HG03196 (cell line): Measurements from ENCODE around the gene IFNA13.

Source experiments
- ATAC-seq: cut with Tn5 transposase; IDR thresholded peaks from one replicate; pipeline ENCODE4 v1.9.1; 2021; ENCODE audit not compliant: unreplicated experiment

Gene IFNA13

GRCh38 chr9:21357479-21358460 lies 10.1 kb downstream of the IFNA13 start:
- ATAC-seq: peak; percentile 93

DNA sequence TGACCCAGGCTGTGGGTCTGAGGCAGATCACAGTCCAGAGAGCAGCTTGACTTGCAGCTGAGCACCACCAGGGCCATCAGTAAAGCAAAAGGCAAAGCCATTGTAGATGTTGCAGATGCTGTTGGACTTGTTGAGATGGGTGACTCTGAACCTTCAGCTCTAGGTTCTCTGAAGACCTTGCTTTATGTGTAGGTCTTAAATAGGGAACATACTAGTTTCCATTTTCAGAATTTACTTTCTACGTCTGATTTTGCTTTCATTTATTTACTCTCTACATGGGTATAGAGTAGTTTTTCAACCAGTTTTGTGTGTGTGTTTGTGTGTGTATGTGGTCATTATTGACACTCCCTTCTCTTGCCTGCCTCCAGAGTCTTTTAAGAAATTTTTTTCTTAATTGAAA lies 17.1 kb downstream of the IFNA13 start, which contains the start of gene IFNA6:
TSS of gene IFNA6 (minus strand) at position 101 of the 400 bp plus-strand sequence. CDS start at position 101, 0 bp downstream.
- no peak for ATAC-seq

- ATAC-seq: no peak
These were observed 19.4 kb downstream of the IFNA13 start for GRCh38 chr9:21348430-21348970.

DNA sequence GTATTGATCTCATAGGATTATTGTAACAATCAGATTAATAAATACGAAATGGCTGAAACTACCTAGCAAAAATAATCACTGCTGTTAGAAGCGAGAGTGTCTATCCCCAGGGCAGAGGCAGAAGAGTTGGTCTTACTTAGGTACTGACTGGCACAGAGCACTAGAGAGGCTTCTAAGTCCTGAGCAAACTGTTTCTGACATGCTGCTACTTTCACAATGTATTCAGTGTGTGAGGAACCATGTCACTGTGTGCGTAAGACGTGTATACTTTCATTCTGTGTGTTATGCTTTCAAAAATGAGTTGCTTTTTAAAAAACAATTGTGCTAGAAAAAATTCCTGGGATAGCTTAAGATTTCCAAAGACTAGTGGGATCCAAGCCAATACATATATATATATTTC lies 27.1 kb downstream of the IFNA13 start:
- ATAC-seq: no peak

DNA sequence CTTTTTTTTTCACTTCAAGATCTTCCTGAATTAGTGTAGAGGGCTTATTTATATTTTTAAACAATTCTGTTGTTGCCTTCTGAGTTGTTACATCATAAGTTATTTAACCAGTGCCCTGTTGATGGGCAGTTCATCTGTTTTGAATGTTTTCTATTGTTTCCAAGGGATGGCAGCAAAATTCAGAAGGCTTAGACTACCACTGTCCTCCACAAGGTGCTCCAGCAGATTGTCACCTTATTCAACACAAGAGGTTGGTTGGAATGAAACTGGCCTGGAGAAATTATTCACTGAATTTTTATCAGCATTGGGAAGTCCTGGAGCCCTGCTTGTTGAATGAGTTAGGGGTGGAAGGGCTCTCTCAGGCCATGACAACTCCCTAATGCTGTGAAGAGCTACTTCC lies 31.4 kb downstream of the IFNA13 start:
- ATAC-seq: no peak

DNA sequence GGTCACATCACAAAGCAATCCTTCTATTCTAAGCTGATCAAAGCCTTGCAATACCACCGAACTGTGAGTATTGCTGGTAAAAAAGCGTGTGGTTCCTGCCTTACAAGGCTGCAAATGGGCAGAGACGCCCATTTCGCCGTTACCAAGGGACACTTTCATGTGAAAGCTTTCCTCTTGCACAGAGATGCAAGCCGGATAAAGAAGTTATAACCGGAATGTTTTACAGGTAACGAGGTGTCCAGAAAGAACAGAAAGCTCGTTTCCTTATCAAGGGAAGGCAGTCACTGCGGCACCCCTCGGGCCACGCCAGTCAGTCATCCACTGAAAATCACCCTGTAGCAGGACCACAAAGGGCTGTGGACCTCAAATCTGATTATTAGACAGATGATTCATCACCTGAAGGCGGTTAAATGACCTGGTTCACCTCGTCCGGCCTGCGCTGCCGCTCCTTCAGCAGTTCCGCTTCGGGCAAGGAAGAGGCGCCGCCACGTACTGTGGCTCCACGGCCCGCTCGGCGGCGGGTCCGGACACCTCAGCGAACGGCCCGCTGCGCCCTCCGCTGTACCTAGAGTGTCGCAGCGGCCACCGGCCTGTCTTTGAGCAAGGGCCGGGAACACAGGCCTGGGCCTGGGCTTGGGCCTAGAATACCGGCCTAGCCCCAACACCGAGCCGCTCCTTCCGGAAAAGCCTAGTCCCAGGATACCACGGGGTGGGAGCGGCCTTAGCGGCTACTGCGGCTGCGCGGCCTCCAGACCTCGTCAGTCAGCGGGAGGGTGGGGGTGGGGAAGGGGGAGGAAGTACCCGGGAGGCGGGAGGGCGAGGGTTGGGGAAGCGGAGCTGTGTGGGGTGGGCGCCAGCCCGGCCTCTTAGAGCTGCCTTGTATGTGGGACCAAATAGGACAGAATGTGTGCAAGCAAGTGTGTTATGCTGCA lies 32.9 kb downstream of the IFNA13 start, which contains the start of gene KLHL9:
TSS of gene KLHL9 (minus strand) at position 704 of the 932 bp plus-strand sequence. CDS start at position 159, 545 bp downstream.
- peak; percentile 84 for ATAC-seq

DNA sequence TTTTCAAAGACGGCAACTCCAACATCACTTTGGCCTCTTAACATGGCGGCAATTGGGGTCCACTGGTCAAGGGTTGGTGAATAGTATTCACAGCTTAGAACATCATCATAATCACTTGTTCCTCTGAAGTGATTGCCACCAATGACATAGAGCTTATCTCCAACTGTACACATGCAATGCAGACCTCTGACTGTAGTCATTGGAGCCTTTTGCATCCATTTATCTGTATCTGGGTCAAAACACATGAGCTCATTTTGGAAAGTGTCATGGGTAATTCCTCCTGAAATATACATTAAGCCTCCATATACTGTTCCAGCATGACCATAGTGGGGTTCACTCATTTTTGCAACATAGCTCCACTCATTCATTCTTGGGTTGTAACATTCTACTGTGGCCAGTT lies 34.6 kb downstream of the IFNA13 start:
- ATAC-seq: no peak

GRCh38 chr9:21331676-21332402 lies 36.0 kb downstream of the IFNA13 start:
- no peak for ATAC-seq

DNA sequence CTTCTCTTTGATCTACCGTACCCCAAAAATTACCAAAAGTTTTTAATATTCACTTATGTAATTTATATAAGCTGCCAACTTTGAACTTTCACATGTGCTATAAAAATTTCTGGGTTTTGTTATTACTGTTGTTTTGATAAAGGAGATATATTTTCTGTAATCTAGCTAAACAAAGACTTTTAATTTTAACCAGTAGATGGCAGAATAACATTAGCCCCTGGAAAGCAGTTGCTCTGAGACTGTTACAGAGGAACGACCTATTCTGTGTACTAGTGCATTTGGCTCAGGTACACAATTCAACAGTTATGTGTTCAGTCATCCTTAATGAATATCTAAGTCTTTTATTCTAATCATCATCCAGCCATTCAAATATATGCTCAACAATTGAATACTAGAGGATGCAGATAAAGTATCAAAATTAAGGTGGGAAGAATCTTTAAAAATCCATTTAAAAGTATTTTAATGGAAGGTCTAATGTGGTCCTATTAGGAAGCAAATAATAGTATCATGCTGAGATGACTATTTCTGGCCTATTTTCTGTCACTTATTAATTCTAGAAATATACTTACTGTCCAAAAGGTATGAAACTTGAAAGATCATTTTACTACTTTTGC lies 41.2 kb downstream of the IFNA13 start:
- ATAC-seq: peak; percentile 76

GRCh38 chr9:21324047-21324446 lies 43.8 kb downstream of the IFNA13 start:
- ATAC-seq: no peak

DNA sequence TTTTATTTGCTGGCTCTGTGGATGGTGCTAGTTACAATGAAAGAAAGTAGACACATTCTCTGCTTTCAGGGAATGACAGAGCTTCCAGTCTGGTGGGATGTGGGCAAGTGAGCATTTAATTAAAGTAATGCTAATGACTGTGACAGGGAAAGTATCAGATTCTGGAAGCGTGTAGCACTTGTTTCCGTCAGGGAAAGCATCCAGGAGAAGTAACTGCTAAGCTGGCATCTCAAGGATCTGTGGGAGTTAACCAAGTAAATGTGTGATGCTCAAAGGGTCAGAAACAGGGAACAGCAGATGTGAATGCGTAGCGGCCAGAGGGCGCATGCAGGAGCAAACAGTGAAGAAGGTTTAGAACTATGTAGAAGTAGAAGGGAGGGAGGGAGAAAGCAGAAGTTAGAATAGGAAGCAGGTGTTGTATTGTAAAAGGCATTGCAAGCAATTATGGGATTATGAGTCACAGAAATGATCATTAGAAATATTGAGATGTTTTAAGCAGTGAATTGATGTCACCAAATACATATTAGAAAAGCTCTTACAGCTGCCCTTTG lies 44.9 kb downstream of the IFNA13 start:
- ATAC-seq: no peak

DNA sequence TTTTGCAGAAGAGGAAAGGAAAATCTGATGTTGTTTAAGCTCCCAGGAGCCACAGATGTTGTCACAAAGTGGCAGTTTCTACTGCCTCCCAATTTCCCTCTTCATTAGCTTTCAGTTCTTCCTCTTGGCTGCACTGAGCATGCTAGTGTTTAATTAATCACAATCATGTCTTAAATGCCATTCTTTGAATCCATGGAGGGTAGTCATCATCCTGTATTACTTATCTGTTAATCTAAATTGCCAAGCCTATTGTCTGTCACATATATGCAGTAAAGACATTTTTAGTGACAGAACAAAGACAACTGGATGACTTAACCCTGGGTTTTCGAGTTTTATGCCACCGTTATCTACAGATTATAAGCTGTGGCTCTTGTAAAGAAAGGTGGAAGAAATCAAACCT lies 47.4 kb downstream of the IFNA13 start:
- ATAC-seq: no peak

DNA sequence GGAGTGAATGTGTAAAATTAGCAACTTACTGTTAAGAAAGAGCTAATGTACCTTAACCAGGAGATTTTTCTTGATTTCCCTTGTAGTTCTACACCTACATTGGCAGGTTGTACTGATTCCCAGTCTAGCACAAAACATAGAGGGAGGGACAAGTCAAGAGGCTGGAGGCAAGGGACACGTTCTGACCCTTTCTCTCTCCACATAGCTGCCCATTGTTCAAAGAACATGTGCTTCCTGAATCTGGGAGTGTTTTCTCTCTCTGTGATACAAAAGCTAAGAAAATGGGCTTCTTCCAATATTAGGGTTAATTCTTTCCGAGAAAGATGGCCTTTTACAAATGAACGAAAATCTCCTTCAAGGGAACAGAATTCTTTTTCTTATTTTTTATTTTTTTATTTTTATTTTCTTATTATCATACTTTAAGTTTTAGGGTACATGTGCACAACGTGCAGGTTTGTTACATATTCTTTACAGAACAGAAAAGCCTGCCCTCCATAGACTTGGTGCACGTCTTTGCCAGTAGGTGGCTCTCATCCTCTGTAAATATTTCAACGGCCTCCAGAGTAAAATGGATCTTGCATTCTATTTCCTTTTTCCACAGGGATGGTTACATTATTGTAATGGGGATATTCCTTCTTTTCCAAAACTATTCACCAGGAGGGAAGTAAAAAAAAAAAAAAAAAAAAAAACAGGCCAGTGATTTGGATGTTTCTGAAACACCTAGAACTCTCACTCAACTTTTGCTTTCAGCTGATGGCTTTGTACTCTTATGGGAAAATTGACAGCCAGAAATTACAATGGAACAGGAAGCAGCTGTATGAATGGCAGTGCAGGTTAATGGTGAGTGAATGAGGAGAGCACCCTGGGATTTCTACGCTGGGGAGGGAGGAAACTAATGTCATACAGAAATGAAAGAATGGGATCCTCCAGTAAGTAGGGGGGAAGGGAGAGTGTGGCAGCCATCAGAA lies 49.6 kb downstream of the IFNA13 start:
- ATAC-seq: no peak
